Gastroesophageal sphincter (tissue), 4 donors: ENCODE measurements around the gene PAFAH2. TPM values are rescaled to one million over a fixed set of nuclear protein-coding genes. Genes with fewer than 3 reads are reported as not detected.
"Not testable (repeated sequence)": the region's sequence is repeated elsewhere in the genome, so short reads cannot be mapped to it uniquely, and the experiment has no call there.

ENCODE experiments used
- ATAC-seq: fragments of 150-250 bp; one replicate; pipeline ENCODE4 v1.9.1; 2016; ENCODE audit warnings: mild to moderate bottlenecking, moderate library complexity
- H3K27ac ChIP-seq, 4 donors: fragments of 200-600 bp; sonication (generic) in 3 of 4; 1 replicate in 3 of 4; 2 replicates in 1 of 4; pipeline ENCODE4 v1.5.1; 2016 to 2019
- H3K27me3 ChIP-seq: fragments of 200-600 bp; sonication (generic); one replicate; pipeline ENCODE4 v1.5.1; 2019
- H3K36me3 ChIP-seq, 2 donors: fragments of 200-600 bp; sonication (generic); one replicate each; pipeline ENCODE4 v1.5.1; 2019; ENCODE audit warnings: control low read depth in 1 of 2
- H3K4me1 ChIP-seq, 3 donors: fragments of 200-600 bp; sonication (generic); 1 replicate in 2 of 3; 2 replicates in 1 of 3; pipeline ENCODE4 v1.5.1; 2016 to 2019; ENCODE audit warnings: control low read depth in 2 of 3
- H3K4me3 ChIP-seq, 2 donors: fragments of 200-600 bp; sonication (generic); one replicate each; pipeline ENCODE4 v1.5.1; 2019; ENCODE audit warnings: mild to moderate bottlenecking in 1 of 2, moderate library complexity in 1 of 2
- H3K9me3 ChIP-seq, 3 donors: fragments of 200-600 bp; sonication (generic); one replicate each; pipeline ENCODE4 v1.5.1; 2017 to 2019; ENCODE audit warnings: control low read depth in 2 of 3
- CTCF ChIP-seq, 4 experiments: fragments of 200-600 bp in 2 of 4; fragments of 450-650 bp in 2 of 4; sonication (generic) in 1 of 4; IDR thresholded peaks; one replicate each; pipeline ENCODE4 v1.5.1; 2017 to 2019; ENCODE audit warnings: antibody characterized with exemption in 4 of 4, mild to moderate bottlenecking in 2 of 4, moderate library complexity in 2 of 4
- EP300 ChIP-seq: sonication (generic); formaldehyde crosslinking; IDR thresholded peaks from one replicate; pipeline ENCODE4 v1.6.1; 2017; ENCODE audit warnings: antibody characterized with exemption, mild to moderate bottlenecking
- POLR2A ChIP-seq, 2 donors: fragments of 450-650 bp; IDR thresholded peaks; one replicate each; pipeline ENCODE4 v1.6.1; 2017; ENCODE audit warnings: antibody characterized with exemption in 2 of 2, mild to moderate bottlenecking in 2 of 2, moderate library complexity in 1 of 2
- POLR2AphosphoS5 ChIP-seq: sonication (generic); formaldehyde crosslinking; IDR thresholded peaks from one replicate; pipeline ENCODE4 v1.6.1; 2017; ENCODE audit warnings: antibody characterized with exemption
- WGBS, 2 donors: methylation state at CpG; one replicate each; pipeline ENCODE4 v1.1.5; 2018; ENCODE audit warnings: low coverage in 1 of 2; 5-methylcytosine and 5-hydroxymethylcytosine counted together
- total RNA-seq, 4 donors: library from RNA; depleted of rRNA; stranded (reverse); fragments of >200 nt; gene quantifications; one replicate each; pipeline ENCODE4 v1.1.0, GENCODE V29; 2016

PAFAH2 gene
- total RNA-seq, 4 donors from 2014 or later = 6.6 to 12.2 (median 8.5) TPM

GRCh38 chr1:25944986-25945385 lies 52.9 kb downstream of the PAFAH2 start:
- Histone ChIP-seq H3K9me3 (peaks cover 0 to 11% (median 0%) of the 10 kb centered on the region in 3 donors), H3K4me1 (no peaks in the 10 kb centered on the region), H3K27me3 (no peaks in the 10 kb centered on the region), H3K4me3 (no peak overlapping the region), H3K36me3 (no peaks in the 10 kb centered on the region), H3K27ac (no peak overlapping the region)
- ATAC-seq = no peak
- 94% methylated on average over 3 of the region's 3 CpGs; no CpG with 5 or more reads in 1 of the 2 donors for WGBS, 2 donors
- no peak for TF ChIP-seq POLR2AphosphoS5
- TF ChIP-seq POLR2A (IDR thresholded peaks at IDR 0.05) = no peak
- TF ChIP-seq CTCF (IDR thresholded peaks at IDR 0.05) = no peak
- no peak for TF ChIP-seq EP300

GRCh38 chr1:25943511-25943910 lies 54.4 kb downstream of the PAFAH2 start:
- ATAC-seq, H3K4me3 ChIP-seq, H3K4me1 ChIP-seq, H3K36me3 ChIP-seq, H3K27me3 ChIP-seq, H3K27ac ChIP-seq: not testable (repeated sequence)
- 85 to 96% methylated on average over 3 to 4 of the region's 5 CpGs for WGBS, 2 donors
- H3K9me3 ChIP-seq = peaks cover 0 to 11% (median 0%) of the 10 kb centered on the region in 3 donors

GRCh38 chr1:25936947-25937346 lies 60.9 kb downstream of the PAFAH2 start:
- Histone ChIP-seq H3K4me3 (no peak overlapping the region), H3K27me3 (no peaks in the 10 kb centered on the region), H3K4me1 (peaks cover 0 to 11% (median 0%) of the 10 kb centered on the region in 3 donors), H3K9me3 (no peaks in the 10 kb centered on the region), H3K36me3 (no peaks in the 10 kb centered on the region), H3K27ac (no peak overlapping the region)
- TF ChIP-seq POLR2AphosphoS5 (no peak), EP300 (no peak), CTCF (IDR thresholded peaks at IDR 0.05) (no peak), POLR2A (IDR thresholded peaks at IDR 0.05) (no peak)
- 85% methylated on average over 4 of the region's 4 CpGs for WGBS, 2 donors
- ATAC-seq = no peak

- ATAC-seq = no peak
- Histone ChIP-seq H3K4me1 (peaks cover 0 to 11% (median 0%) of the 10 kb centered on the region in 3 donors), H3K9me3 (no peaks in the 10 kb centered on the region), H3K4me3 (no peak overlapping the region), H3K27me3 (no peaks in the 10 kb centered on the region), H3K36me3 (no peaks in the 10 kb centered on the region), H3K27ac (no peak overlapping the region)
- no peak for TF ChIP-seq POLR2A (IDR thresholded peaks at IDR 0.05)
- TF ChIP-seq CTCF (IDR thresholded peaks at IDR 0.05) = no peak
- TF ChIP-seq POLR2AphosphoS5 = no peak
- TF ChIP-seq EP300 = no peak
- WGBS, 2 donors = 32 to 38% methylated on average over 11 to 13 of the region's 13 CpGs
Observed at GRCh38 chr1:25933479-25934365, 64.1 kb downstream of the PAFAH2 start.

- not testable (repeated sequence) for H3K4me3 ChIP-seq, H3K27ac ChIP-seq, ATAC-seq, H3K36me3 ChIP-seq, H3K9me3 ChIP-seq, H3K27me3 ChIP-seq
- 45 to 53% methylated on average over 7 to 9 of the region's 12 CpGs for WGBS, 2 donors
- peaks cover 0 to 11% (median 0%) of the 10 kb centered on the region in 3 donors for H3K4me1 ChIP-seq
Observed at GRCh38 chr1:25932811-25933400, 65.0 kb downstream of the PAFAH2 start.

GRCh38 chr1:25932321-25932720 lies 65.5 kb downstream of the PAFAH2 start:
- no peak overlapping the region for H3K4me3 ChIP-seq
- H3K4me1 ChIP-seq = peaks cover 0 to 11% (median 0%) of the 10 kb centered on the region in 3 donors
- no peaks in the 10 kb centered on the region for H3K27me3 ChIP-seq
- no peaks in the 10 kb centered on the region for H3K9me3 ChIP-seq
- TF ChIP-seq POLR2AphosphoS5 (no peak), POLR2A (IDR thresholded peaks at IDR 0.05) (no peak), CTCF (IDR thresholded peaks at IDR 0.05) (no peak), EP300 (no peak)
- no peak overlapping the region for H3K27ac ChIP-seq
- H3K36me3 ChIP-seq = no peaks in the 10 kb centered on the region
- ATAC-seq = no peak
- WGBS, 2 donors = 79 to 87% methylated on average over 5 of the region's 5 CpGs
